ENCODE data around the gene MT1M.
"Not testable (repeated sequence)": the region's sequence is repeated elsewhere in the genome, so short reads cannot be mapped to it uniquely, and the experiment has no call there.

The MT1M gene

DNA sequence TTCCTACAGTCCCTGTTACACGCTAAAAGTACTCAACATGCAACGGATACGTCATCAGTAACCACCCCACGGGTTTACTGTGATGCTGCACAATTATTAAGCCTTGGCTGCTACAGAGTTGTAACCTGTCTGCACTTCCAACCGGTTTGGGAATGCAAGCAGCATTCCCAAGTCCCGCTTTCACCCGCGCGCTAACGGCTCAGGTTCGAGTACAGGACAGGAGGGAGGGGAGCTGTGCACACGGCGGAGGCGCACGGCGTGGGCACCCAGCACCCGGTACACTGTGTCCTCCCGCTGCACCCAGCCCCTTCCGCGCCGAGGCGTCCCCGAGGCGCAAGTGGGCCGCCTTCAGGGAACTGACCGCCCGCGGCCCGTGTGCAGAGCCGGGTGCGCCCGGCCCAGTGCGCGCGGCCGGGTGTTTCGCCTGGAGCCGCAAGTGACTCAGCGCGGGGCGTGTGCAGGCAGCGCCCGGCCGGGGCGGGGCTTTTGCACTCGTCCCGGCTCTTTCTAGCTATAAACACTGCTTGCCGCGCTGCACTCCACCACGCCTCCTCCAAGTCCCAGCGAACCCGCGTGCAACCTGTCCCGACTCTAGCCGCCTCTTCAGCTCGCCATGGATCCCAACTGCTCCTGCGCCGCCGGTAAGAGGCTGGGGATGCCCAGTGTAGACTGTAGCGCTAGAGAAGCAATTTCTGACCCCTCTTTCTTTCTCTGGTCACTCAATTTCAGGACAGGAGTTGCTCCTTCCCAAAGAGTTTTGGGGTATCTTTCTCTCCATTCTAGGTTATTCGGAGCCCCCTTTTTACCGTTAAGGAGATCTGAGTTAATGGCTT is 24.2 kb upstream of the MT1M start, which contains the start of gene MT2A:
Gene MT2A (plus strand): TSS at position 542 of the 833 bp plus-strand sequence. CDS start 72 bp downstream, at position 614.
- H3K27ac ChIP-seq = peak within 1 kb of the TSS; percentile 100
- peak; percentile 91 for DNase-seq (ENCODE audit: low read depth, low spot score)

DNA sequence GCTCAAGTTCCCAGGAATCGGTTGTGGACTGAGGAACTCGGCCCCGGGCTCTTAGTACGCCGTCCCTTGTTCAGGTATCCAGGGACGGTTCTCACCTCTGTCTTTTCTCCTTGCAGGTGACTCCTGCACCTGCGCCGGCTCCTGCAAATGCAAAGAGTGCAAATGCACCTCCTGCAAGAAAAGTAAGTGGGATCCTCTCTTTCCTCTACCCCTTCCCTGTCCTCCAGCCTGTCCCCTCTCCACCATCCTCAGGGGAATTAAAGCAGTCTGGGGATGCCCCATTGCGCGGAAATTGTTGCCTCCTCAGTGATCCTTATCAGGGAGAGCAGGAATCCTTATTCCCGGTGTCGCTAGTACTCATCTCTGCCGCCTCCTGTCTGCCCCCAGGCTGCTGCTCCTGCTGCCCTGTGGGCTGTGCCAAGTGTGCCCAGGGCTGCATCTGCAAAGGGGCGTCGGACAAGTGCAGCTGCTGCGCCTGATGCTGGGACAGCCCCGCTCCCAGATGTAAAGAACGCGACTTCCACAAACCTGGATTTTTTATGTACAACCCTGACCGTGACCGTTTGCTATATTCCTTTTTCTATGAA is 23.5 kb upstream of the MT1M start:
- peak overlapping the region; percentile 100 for H3K27ac ChIP-seq
- DNase-seq (ENCODE audit: low read depth, low spot score) = no peak

DNA sequence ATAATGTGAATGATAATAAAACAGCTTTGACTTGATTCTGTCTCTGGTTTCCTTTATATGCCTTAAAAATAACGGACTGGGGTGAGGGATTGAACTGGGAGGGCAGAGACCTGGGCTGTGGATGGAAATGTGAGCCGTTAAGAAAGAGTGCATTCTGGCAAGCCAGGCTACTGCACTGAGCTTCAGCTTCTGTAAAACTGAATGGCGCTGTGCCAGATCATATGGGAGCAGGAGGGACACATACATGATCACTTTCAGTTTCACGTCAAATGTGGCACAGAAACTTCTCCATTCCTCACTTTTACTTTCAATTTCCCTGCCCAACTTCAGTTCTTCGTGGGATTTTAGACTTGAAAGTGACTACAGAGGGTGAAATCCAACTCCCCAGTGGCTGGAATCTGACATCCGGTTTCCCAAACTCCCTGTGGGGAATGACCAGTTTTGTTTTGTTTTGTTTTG is 23.0 kb upstream of the MT1M start:
- no peak for DNase-seq (ENCODE audit: low read depth, low spot score)
- peak overlapping the region; percentile 100 for H3K27ac ChIP-seq

DNA sequence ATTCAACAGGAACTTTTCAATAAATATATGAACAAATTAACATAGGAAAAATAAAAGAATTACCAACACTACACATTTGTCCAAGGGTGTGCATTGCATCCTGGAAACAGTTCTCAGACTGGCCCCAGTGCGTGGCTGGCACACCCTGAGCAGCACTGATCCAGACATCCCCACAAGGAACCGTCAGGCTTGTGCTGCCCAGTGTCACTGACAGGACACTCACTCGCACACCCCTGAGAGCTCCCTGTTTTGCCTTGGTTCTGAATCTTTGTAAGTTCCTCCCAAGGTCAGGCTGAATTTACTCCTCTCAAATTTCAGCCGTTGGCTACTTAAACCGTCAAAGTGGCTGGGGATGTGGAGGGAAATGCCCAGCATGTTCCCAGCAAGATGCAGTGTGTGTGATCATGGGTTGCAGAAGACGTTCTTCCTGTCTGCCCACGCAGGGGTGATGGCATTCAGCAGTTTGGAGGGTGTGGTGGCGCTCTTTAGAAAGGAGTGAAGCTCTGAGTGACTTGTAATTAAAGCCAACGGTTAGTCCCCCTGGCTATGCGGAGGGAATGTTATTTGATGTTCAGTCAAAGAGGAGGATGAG is 22.3 kb upstream of the MT1M start:
- H3K27ac ChIP-seq = peak overlapping the region; percentile 100
- no peak for DNase-seq (ENCODE audit: low read depth, low spot score)

DNA sequence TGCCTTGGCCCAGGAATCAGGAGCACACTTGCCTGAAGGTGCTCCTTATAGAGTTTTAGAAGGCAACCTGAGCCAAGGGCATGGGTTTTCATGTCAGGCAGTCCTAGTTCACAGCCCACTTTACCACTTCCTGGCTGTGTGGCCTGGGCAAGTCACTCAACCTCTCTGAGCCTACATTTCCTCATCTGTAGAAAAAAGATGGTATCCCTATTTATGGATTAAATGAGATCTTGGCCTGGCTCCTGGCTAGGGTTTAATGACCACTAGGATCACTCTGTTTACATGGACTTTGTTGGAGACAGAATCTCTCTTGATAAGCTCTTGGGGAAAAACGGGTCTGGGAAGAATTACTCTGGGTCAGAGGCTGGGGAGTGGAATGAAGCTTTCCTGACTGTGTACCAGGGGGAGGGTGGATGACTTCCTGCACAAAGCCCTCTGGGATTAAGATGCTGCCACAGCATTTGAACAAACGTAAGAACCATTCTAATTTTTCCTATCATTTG is 21.8 kb upstream of the MT1M start:
- no peak for DNase-seq (ENCODE audit: low read depth, low spot score)

DNA sequence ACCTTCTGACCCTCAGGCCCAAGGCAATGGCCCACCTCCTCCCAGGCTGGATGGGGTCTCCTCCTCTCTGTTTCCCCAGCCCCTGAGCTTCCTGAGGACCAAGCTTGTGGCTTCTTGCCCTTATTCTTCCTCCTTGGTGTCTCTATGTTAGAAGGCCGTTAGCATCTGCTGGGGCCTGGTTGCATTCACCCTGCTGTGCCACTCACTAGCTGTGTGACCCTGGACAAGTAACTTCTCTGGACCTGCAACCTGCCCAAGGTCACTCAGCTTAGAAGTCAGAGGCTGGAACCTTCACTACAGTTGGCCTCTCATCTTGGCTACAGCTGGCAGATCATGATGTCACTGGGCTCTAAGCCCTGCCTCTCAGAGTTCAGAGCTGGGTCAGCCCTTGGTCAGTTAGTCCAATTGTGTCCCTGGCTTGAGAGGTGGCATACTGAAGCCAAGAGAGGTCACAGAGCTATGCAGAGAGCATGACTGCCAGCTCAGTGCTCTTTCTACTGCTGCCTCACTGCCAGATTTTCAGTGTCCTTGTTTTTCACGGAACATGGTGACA is 21.1 kb upstream of the MT1M start:
- no peak for DNase-seq (ENCODE audit: low read depth, low spot score)
- H3K27ac ChIP-seq = peak overlapping the region; percentile 100

More for the DNA sequence above, 21.8 kb upstream of the MT1M start:
- peak overlapping the region; percentile 100 for H3K27ac ChIP-seq

DNA sequence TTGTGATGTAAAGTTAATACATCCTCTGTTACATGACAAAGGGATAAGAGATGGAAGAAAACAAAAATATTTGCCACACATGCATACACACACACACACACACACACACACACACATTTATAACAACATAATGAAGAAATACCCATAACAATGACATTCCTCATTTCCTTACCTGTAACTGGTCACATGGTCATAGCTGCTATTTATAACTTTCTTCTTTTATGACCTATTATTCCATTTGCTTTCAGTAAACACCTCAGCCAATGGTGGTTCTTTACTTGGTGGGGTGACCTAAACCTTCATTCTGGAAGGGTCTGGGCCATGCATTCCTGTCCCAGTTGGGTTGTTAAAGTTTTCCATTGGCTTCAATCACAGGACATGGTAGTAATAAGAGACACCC is 18.8 kb upstream of the MT1M start:
- H3K27ac ChIP-seq = peak overlapping the region; percentile 95
- DNase-seq (ENCODE audit: low read depth, low spot score) = no peak

DNA sequence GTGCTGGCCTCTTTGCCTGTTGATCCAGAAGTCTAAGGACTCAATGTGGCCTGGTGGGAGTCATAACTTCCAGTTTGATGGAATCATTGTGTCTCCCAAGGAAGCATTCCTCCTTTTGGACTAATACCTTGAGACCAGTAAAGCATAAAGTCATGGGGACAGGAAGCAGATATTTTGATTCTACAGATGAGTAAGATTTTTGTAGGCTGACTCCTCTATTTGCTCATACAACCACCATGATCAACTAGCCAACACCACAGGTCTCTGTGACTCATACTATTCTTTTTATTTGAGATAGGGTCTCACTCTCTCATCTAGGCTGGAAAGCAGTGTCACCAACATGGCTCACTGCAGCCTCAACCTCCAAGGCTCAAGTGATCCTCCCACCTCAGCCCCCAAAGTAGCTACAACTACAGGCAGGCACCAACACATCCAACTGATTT is 17.9 kb upstream of the MT1M start:
- H3K27ac ChIP-seq = peak overlapping the region; percentile 95
- no peak for DNase-seq (ENCODE audit: low read depth, low spot score)

DNA sequence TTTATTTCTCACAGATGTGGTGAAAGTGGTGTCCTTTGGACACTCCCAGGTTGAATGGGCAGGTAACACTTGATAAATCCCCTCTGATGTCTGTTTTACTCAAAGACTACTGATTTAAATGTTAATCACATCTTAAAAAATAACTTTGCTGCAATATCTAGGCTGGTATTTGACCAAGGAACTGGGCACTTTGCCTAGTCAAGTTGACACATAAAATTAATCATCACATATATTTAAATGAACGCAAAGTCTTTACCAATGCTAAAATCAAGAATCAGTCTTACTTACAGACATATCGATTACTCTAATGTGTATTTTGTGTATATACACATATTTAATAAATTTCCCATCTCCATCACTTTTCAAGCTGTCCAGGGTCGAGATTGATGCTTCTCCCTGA is 17.1 kb upstream of the MT1M start:
- peak overlapping the region; percentile 95 for H3K27ac ChIP-seq
- DNase-seq (ENCODE audit: low read depth, low spot score) = no peak

DNA sequence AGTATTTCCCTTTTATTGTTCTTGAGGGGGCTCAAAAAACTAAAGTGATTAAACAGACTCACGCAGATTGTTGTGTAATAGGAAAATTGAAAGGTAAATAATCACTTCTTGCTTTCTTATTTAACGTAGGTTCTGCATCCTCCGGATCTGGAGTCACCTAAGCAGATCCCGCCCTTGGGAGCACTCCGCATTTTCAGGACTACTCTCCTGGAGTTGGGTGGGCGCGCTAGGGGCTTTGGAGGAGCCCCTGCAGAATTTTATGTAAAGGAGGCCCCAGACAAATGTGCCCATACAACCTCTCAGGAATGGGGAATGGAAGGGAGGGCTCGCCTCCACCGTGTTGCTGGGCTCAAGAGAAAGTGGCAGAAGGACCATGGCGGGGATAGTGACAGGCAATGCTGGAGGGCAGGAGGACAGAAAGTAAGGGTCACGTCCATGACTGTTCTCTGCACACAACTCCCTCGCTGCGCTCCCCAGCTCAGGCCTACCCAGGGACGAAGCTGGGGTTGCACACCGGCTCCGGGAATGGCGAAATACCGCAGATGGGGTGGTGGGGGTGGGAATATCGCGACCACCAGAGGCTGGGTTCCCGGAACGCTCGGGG is 15.7 kb upstream of the MT1M start:
- no peak for DNase-seq (ENCODE audit: low read depth, low spot score)
- H3K27ac ChIP-seq = no peak overlapping the region

DNA sequence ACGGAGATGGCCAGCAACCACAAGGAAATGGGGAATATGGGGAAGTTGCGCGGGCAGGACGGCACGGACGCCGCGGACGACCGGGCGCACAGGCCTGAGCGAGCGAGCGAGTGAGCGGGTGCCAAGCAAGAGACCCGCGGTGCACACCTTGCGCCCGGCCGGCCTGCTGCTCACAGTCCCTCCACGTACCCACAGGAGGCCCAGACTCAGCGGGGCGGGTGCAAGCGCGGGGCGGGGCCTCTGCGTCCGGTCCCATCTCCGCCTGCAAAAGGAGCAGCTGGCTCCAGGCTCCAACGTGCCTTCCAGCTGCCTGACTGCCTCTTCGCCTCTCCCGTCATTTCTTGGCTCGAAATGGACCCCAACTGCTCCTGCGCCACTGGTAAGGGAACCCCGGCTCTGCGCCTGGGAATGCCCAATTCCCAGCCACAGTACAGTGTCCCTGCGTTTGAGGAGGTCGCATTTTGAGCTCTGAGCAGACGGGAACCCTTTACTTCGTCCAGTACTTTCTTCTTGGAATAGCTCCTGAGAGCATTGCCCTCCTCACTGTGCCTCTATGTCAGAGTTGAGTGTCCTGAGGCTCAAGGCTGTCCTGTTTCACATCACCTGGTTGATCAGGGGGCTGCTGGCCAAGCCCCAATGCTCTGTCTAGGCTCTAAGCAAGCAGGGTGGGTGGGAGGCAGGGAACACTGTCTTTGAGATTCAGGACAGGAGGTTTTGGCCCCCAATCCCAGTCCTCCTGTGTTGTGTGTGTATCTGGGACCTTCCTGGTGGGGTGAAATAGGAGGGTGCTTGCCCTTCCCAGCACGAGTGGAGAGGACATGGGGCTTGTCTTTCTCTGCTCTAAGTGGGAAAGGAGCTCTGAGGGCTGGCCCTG is 15.0 kb upstream of the MT1M start:
- no peak for DNase-seq (ENCODE audit: low read depth, low spot score)
- H3K27ac ChIP-seq = no peak overlapping the region

DNA sequence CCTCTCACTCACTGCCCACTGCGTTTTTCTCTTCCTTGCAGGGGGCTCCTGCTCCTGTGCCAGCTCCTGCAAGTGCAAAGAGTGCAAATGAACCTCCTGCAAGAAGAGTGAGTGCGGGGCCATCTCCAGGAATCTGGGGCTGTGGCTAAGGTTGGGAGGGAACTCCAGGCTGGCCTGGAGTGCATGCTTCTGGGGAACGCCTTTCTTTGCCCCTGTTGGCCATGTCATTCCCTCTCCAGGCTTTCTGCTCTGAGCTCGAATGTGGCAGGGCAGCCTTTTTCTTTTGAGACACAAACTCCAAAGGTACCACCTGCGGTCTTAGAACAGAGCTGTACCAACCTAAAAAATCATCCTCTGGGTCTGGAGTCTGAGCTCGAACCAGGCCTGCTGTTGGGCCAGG is 14.3 kb upstream of the MT1M start:
- DNase-seq (ENCODE audit: low read depth, low spot score) = no peak
- no peak overlapping the region for H3K27ac ChIP-seq

DNA sequence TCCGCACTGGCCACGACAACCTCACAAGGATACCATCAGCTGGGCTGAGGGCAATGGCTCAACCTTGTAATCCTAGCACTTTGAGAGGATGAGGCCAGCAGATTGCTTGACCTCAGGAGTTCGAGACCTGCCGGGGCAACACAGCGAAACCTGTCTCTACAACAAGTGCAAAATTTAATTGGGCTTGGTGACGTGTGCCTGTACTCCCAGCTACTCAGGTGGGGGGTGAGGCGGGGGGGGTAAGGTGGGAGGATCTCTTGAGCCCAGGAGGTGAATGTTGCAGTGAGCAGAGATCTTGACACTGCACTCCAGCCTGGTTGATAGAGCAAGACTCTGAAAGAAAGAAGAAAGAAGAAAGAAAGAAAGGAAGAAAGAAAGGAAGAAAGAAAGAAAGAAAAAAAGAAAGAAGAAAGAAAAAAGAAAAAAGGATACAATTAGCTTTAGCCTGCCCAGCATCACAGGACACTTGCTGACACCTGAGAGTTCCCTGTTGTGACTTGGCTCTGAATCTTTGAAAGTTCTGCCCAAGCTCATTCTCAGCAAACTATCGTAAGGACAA is 12.0 kb upstream of the MT1M start:
- H3K27ac ChIP-seq = no peak overlapping the region
- no peak for DNase-seq (ENCODE audit: low read depth, low spot score)

DNA sequence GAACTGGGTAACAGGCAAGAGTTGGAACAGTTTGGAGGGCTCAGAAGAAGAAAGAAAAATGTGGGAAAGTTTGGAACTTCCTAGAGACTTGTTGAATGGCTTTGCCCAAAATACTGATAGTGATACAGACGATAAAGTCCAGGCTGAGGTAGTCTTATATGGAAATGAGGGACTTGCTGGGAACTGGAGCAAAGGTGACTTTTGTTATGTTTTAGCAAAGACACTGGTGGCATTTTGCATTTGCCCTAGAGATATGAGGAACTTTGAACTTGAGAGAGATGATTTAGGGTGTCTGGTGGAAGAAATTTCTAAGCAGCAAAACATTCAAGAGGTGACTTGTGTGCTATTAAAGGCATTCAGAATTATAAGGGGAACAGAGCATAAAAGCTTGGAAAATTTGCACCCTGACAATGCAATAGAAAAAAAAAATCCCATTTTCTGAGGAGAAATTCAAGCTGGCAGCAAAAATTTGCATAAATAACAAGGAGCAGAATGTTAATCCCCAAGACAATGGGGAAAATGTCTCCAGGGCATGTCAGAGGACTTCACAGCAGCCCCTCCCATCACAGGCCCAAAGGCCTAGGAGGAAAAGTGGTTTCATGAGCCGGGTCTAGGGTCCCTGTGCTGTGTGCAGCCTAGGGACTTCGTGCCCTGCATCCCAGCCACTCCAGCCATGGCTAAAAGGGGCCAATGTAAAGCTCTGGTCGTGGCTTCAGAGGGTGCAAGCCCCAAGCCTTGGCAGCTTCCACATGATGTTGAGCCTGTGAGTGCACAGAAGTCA is 10.6 kb upstream of the MT1M start:
- H3K27ac ChIP-seq; DNase-seq (ENCODE audit: low read depth, low spot score): not testable (repeated sequence)

DNA sequence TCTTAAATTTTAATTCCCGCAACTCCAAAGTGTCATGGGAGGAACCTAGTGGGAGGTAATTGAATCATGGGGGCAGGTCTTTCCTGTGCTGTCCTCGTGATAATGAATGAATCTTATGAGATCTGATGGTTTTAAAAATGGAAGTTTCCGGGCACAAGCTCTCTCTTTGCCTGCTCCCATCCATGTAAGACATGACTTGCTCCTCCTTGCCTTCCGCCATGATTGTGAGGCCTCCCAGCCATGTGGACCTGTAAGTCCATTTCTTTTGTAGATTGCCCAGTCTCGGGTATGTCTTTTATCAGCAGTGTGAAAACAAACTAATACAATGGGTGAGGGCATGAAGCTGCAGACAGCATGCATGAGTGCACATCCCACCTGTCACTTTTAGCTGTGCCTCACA is 9.3 kb upstream of the MT1M start:
- DNase-seq (ENCODE audit: low read depth, low spot score); H3K27ac ChIP-seq: not testable (repeated sequence)

DNA sequence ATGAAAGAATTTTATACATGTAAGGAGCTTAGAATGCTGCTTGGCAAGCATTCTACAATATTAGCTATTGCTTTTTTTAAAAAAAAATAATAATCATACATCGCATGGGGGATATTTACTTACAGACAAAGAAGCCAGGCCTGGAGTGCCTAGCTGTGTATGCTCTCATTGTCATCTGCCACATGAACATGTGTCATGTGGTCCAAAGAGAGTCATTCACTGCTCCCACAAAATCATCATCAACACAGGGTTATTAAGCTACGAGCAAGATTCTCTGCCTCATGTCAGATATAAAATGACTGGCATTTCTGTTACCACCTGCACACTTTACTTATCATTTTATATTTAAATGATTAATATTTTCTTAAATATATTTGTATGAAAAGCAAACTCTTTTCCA is 8.8 kb upstream of the MT1M start:
- DNase-seq (ENCODE audit: low read depth, low spot score) = no peak

DNA sequence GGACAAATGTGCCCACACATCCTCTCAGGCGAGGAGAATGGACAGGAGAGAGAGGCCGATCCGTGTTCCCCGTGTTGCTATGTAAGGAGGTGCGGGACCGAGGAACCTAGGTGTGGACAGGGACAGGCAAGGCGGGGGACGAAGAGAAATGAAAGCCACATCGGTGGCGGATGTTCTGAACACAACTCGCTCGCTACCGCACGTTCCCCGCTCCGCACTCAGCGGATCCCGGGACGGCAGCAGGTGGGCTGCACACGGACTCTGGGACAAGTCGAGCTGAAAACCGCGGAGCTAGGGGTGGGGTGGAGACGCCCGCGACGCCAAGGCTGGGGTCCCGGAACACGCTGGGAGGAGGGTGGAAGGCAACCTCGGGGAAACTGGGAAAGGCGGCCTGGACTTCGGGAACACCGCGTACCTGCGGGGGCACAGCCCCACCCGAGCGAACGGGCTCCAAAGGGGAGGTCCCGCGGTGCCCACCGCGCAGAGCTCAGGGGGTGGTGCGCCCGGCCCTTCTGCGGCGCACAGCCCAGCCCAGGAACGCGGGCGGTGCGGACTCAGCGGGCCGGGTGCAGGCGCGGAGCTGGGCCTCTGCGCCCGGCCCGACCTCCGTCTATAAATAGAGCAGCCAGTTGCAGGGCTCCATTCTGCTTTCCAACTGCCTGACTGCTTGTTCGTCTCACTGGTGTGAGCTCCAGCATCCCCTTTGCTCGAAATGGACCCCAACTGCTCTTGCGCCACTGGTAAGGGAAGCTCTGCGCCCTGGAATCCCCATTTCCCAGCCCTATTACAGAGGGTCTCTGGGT is 7.1 kb upstream of the MT1M start, which contains the start of gene MT1E:
Gene MT1E (plus strand): TSS at position 642 of the 803 bp plus-strand sequence. CDS start 71 bp downstream, at position 713.
- DNase-seq (ENCODE audit: low read depth, low spot score) = no peak
- peak within 1 kb of the TSS; percentile 69 for H3K27ac ChIP-seq

More for the DNA sequence above, 8.8 kb upstream of the MT1M start:
- no peak overlapping the region for H3K27ac ChIP-seq
